Stimulated activated CD4-positive, alpha-beta T cell treated with anti-CD3 and anti-CD28 coated beads, TNF-alpha, amount 100 ng/mL, for 1 hour (primary cell): ENCODE results near the gene VCAM1.
"Not testable (repeated sequence)": the region's sequence is repeated elsewhere in the genome, so short reads cannot be mapped to it uniquely, and the experiment has no call there.

ENCODE experiments used
- DNase-seq, 3 donors: peaks; one replicate each; pipeline ENCODE4 v3.0.0-alpha.2; 2020; ENCODE audit warnings: low read depth in 3 of 3, low spot score in 1 of 3

Gene VCAM1

DNA sequence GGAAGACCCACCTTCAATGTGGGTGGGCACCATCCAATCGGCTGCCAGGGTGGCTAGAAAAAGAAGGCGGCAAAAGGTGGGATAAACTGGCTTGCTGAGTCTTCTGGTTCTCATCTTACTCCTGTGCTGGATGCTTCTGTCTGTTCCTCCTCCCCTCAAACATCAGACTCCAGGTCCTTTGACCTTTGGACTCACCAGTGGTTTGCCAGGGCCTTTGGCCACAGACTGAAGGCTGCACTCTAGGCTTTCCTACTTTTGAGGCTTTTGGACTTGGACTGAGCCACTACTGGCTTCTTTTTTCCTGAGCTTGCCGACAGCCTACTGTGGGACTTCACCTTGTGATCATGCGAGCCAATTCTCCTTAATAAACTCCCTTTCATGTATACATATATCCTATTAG, 55.9 kb downstream of the VCAM1 start:
- DNase-seq = no peak

DNA sequence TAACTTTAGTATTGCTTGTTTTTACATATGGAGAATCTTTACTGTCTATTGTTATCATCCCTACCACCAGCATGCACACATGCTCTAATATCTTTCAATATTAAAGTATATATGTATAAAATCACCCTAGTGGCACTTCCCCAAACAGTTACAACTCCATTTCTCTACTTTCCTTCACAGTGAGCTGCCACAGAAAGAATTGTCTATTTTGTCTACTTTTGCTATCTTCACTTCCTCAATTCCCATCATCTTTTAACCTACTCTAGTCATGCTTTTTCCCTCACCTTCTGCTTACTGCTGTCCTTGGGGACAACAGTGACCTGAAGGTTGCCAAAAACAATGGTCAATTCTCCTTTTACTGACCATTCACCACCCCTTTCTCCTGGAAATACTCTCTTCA, 59.2 kb downstream of the VCAM1 start:
- no peak for DNase-seq

DNA sequence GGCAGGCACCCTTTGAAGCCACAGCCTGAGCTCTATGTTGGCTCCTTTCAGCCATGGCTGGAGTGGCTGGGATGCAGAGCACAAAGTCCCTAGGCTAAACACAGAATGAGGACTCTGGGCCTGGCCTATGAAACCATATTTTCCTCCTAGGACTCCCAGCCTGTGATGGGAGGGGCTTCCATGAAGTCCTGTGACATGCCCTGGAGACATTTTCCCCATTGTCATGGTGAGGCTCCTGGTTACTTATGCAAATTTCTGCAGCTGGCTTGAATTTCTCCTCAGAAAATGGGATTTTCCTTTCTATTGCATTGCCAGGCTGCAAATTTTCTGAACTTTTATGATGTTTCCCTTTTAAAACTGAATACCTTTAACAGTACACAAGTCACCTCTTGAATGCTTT, 61.3 kb downstream of the VCAM1 start:
- DNase-seq = no peak

DNA sequence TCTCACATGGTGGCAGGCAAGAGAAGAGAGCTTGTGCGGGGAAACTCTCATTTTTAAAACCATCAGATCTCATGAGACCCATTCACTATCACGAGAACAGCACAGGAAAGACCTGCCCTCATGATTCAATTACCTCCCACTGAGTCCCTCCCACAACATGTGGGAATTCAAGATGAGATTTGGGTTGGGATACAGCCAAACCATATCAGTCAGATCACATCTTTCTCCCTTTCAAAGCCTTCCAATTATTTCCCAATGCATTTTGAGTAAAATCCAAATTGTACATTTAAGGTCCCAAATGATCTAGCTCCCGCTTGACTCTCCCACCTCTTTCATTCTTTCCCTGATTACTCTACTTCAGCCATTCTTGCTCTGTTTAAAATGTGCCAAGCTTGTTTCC, 62.2 kb downstream of the VCAM1 start:
- DNase-seq = not testable (repeated sequence)

DNA sequence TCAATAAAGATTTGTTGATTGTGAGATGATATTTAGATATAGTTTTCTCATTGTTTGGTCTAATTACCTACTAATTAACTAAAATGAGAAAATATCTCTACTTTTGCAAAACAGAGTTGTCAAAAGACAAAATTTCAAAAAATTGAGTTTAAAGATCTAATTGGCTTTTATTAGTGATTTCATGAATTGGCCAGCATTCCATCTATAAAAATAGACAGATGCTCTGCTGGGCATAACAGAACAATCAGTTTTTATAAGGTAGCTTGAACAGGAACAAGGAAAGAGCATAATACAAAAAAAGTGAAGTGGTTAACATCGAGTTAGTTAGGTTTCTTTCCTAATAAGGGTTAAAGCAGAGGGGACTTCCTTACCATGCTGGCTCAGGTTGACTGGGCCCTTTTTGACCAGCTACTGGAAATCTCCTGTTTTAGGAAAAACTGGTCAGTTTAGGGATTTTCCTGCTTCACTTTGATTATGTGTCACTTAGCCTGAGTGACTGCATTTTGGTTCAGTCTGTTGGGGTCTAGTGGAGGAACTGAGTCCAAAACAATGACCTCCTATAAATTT, 63.0 kb downstream of the VCAM1 start:
- no peak for DNase-seq

DNA sequence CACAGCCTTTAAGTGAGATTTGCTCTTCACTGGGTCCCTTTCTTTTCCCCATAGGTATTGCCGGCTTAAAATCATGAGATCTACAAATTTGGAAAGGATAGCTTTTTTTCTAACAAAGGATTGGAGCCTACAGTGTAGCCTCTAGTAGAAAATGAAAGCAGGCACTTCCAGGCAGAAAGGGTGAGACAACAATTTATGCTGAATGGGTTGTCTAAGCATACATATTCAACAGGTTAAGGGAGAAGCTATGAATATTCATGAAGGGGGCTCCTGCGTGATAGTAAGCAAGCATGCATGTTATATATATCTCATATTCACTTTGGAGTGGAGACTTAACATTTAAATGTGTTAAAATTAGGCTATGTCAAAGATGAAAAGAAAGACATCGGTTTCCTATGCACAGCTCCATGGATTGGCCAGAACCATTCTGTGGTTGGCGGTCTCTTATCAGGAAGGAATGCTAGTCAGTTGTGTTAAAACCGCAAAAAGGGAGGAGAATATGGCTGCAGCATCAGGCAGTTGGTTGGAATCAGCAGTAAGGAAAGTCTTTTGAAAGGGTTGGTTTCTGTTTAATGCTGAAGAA, 66.0 kb downstream of the VCAM1 start:
- no peak for DNase-seq

DNA sequence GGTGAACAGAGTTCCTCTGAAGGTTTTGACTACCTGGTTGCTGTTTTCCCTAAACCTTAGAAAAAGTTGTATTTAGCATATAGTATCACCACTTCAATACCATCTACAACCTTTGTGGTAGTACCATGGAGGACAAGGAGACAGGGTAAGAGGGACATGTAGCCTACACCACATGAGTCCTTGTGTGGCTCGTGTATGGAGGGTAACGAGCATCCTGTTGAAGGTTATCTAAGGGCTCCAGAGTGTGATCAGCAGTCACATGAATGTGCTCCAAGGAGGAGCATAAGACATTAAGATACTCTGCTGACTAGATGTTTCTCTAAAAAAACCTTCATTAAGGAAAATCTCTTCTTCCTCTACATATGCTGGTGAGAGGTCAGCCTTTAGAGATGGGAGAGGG, 67.3 kb downstream of the VCAM1 start:
- DNase-seq = no peak
